RWPE1 (cell line): Measurements from ENCODE around the gene UMPS.
A peak's percentile ranks its signal among the peaks of the same experiment; 100 is the strongest.

Experiments used
- CTCF ChIA-PET: fragments of 350-600 bp; sonication (Branson Sonifier 250); formaldehyde crosslinking; extraction: SDS; loops from one replicate; lab custom pipeline; 2021; lab: Yijun Ruan, JAX
- POLR2A ChIA-PET: fragments of 400-600 bp; formaldehyde crosslinking; extraction: SDS; loops from one replicate; lab custom pipeline; 2020; ENCODE audit warnings: antibody characterized with exemption; ENCODE audit not compliant: low non-redundant PET; lab: Yijun Ruan, JAX
- DNase-seq: peaks from one replicate; pipeline ENCODE4 v3.0.0; 2012; ENCODE audit warnings: low spot score
- H3K27ac ChIP-seq: fragments of 450-650 bp; 2 replicates; pipeline ENCODE4 v1.5.1; 2017
- TF ChIP-seq, protein P1 (sequence below): fragments of 450-650 bp; conservative IDR thresholded peaks from 2 replicates; pipeline ENCODE4 v1.5.1; 2017; ENCODE audit warnings: low read depth, mild to moderate bottlenecking

UMPS gene

GRCh38 chr3:124770336-124771082 is 40.3 kb downstream of the UMPS start:
- no peak for DNase-seq
- peak overlapping the region; percentile 55 for H3K27ac ChIP-seq
- CTCF ChIA-PET: interaction anchor here (0.5 to 4.0 kb wide), 6 partner anchors 9 to 565 kb away, joined by 3 to 19 read pairs (median 8); no protein-coding TSS in a partner anchor
- TF ChIP-seq, protein P1, sequence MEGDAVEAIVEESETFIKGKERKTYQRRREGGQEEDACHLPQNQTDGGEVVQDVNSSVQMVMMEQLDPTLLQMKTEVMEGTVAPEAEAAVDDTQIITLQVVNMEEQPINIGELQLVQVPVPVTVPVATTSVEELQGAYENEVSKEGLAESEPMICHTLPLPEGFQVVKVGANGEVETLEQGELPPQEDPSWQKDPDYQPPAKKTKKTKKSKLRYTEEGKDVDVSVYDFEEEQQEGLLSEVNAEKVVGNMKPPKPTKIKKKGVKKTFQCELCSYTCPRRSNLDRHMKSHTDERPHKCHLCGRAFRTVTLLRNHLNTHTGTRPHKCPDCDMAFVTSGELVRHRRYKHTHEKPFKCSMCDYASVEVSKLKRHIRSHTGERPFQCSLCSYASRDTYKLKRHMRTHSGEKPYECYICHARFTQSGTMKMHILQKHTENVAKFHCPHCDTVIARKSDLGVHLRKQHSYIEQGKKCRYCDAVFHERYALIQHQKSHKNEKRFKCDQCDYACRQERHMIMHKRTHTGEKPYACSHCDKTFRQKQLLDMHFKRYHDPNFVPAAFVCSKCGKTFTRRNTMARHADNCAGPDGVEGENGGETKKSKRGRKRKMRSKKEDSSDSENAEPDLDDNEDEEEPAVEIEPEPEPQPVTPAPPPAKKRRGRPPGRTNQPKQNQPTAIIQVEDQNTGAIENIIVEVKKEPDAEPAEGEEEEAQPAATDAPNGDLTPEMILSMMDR: no peak
- POLR2A ChIA-PET: no interaction called here

DNA sequence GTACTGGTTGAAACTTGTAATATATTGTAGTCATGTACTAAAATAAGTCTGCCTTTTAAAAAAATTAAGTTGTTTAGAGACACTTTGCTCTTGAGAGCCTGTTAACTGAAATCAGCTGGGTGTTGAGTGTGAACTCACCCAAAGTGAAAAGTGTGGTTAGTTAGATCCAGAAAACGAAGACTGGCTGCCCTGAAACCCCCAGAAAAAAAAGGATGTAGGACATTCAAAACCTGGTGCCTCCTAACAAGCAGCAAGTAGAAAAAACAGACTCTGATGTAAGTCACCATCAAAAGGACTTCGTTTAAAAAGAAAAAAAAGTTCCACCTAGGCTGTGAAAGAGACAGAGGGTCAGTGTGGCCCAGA is 40.8 kb downstream of the UMPS start:
- DNase-seq: no peak
- TF ChIP-seq, protein P1: no peak
- CTCF ChIA-PET: interaction anchor here (0.7 to 4.0 kb wide), 5 partner anchors 9 to 564 kb away, joined by 3 to 19 read pairs (median 12); no protein-coding TSS in a partner anchor
- H3K27ac ChIP-seq: peak overlapping the region; percentile 55; the same call in 1 of the 2 replicates
- POLR2A ChIA-PET: no interaction called here

- TF ChIP-seq, protein P1: no peak
- ChIA-PET CTCF (interaction anchor here (0.7 to 4.0 kb wide), 6 partner anchors 10 to 563 kb away, joined by 3 to 19 read pairs (median 8); no protein-coding TSS in a partner anchor), POLR2A (no interaction called here)
- DNase-seq: no peak
- H3K27ac ChIP-seq: peak overlapping the region; percentile 11; the same call in 1 of the 2 replicates
Observed at GRCh38 chr3:124772081-124772831, 42.0 kb downstream of the UMPS start.

DNA sequence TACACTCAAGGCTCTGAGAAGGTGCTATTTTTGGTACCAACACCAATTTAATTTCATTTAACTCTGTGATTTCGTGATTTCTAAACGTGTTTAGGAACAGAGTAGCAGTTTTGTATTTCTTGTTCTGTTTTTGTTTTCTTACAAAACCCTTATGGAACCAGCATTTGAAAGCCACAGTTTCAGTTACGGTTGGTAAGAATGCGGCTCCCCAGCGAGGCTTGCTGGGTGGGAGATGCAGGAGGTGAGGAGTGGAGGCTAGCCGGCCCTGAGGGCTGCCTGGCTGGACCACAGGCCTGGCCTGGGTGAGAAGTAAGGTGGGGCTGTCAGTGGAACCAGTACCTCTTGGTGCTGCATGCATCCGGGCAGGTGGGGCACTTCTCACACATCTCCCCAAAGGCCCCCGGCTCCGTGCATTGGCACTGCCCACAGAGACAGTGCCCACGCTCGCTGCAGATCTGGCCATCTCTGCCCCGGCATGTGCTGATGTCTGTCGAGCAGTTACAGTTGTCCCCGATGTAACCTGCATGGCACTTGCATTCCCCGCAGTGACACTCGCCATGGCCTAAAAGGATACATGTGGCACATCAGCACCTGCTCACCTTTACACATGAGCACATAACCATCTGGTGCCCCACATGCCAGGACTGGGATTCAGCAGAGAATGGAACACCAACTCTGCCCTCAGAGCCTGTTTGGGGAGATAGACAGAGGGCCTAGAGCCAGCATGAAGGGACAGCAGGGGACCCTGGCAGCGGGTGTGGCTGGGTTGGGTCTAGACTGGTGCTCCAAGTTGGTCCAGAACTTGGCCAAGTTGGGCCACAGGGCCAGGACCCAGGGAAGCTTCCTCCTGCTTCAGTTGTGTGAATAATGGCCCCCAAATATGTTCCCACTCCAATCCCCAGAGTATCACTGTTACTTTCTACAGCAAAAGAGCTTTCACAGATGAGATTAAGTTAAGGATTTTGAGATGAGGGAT is 43.4 kb downstream of the UMPS start:
- peak overlapping the region; percentile 46 for H3K27ac ChIP-seq
- CTCF ChIA-PET: interaction anchor here (1.2 kb wide), 1 partner anchor 128 kb away, joined by 6 read pairs; no protein-coding TSS in a partner anchor
- DNase-seq: no peak
- TF ChIP-seq, protein P1: no peak
- POLR2A ChIA-PET: no interaction called here

GRCh38 chr3:124774327-124774718 is 44.1 kb downstream of the UMPS start:
- DNase-seq: peak; percentile 31
- TF ChIP-seq, protein P1: no peak
- ChIA-PET CTCF (interaction anchor here (1.2 kb wide), 1 partner anchor 127 kb away, joined by 6 read pairs; no protein-coding TSS in a partner anchor), POLR2A (no interaction called here)
- H3K27ac ChIP-seq: peak overlapping the region; percentile 46
